ENCODE results near the gene DLX1. TPM values are rescaled to one million over a fixed set of nuclear protein-coding genes. Genes with fewer than 3 reads are reported as not detected.

The DLX1 gene
- total and polyA plus RNA-seq, 9 of the 15 experiments (the other 6 are each of a cell fraction or from before 2014, with no cell fraction given): 1.9 to 26.2 (median 9.6) TPM

- in situ Hi-C loops (cut with MboI) (loop anchor here (25.0 kb wide), 1 partner anchor 1157 kb away; no protein-coding TSS in a partner anchor), intact Hi-C loops (cut with micrococcal nuclease) (loop anchor here (10.0 kb wide), 1 partner anchor 1144 kb away; no protein-coding TSS in a partner anchor)
- H3K79me2 ChIP-seq (ENCODE audit: control insufficient read depth, insufficient read depth, low read length): no peaks in the 10 kb centered on the region
- no peaks in the 10 kb centered on the region for H3K4me1 ChIP-seq (replicated peaks in 1 of 2; ENCODE audit: control insufficient read depth in 2 of 2, insufficient read depth in 2 of 2, low read length in 2 of 2)
- FAIRE-seq (no peak), ATAC-seq (no peak), DNase-seq (ENCODE audit: extremely low read depth in 1 of 4, low spot score in 3 of 4) (no peak)
- H3K4me3 ChIP-seq: no peak overlapping the region
- H3K27me3 ChIP-seq (ENCODE audit: control insufficient read depth in 2 of 2, insufficient read depth in 2 of 2, low read length in 2 of 2): peaks cover 11 to 15% of the 10 kb centered on the region in 2 experiments; a peak in 4 of 5 replicates
- no peaks in the 10 kb centered on the region for H3K36me3 ChIP-seq (ENCODE audit: control insufficient read depth, insufficient read depth, low read length)
- H3K27ac ChIP-seq (ENCODE audit: extremely low read depth, low read depth, low read length): no peak overlapping the region
- TF ChIP-seq ZNF277 (CRISPR knock-in tag; IDR thresholded peaks at IDR 0.05; ENCODE audit: borderline replicate concordance) (no peak), CEBPB (tag; IDR thresholded peaks at IDR 0.05) (peak; percentile 68), CEBPG (CRISPR knock-in tag; IDR thresholded peaks at IDR 0.05) (no peak), CEBPG (tag; conservative IDR thresholded peaks at IDR 0.05 in 1 of 2, IDR thresholded peaks at IDR 0.05 in 1 of 2) (peak; percentile 38 to 58; a peak in 3 of 4 replicates), KLF13 (tag; IDR thresholded peaks at IDR 0.05; ENCODE audit: borderline replicate concordance, low read depth) (no peak), ARID2 (IDR thresholded peaks at IDR 0.05) (no peak), KAT2B (IDR thresholded peaks at IDR 0.05; ENCODE audit: low read depth, low read length) (no peak)
- BruUV-seq (replicated peaks): no TSS peak
- no peaks in the 10 kb centered on the region for H4K20me1 ChIP-seq (replicated peaks; ENCODE audit: control insufficient read depth, insufficient read depth, low read length)
- ChIA-PET CTCF (ENCODE audit: low intra/inter-chr PET ratio) (no interaction called here), POLR2A (interaction anchor here (0.7 kb wide), 1 partner anchor 584 kb away, joined by 3 read pairs; no protein-coding TSS in a partner anchor)
- no peaks in the 10 kb centered on the region for H3K9me3 ChIP-seq (replicated peaks; ENCODE audit: control insufficient read depth, insufficient read depth, low read depth, low read length)
- H3K9me1 ChIP-seq (ENCODE audit: control insufficient read depth, insufficient read depth, low read length): no peaks in the 10 kb centered on the region
- H3K4me2 ChIP-seq (ENCODE audit: insufficient read depth, low read length): no peak overlapping the region
- no peak overlapping the region for H2AFZ ChIP-seq (ENCODE audit: low read depth, low read length)
- H3K9ac ChIP-seq (ENCODE audit: insufficient read depth in 1 of 2, low read depth in 2 of 2, low read length in 2 of 2): no peak overlapping the region
Observed at GRCh38 chr2:172119089-172119488, 33.8 kb downstream of the DLX1 start.

All from K562 (cell line).